ENCODE data around the gene ROR1.

Gene ROR1

DNA sequence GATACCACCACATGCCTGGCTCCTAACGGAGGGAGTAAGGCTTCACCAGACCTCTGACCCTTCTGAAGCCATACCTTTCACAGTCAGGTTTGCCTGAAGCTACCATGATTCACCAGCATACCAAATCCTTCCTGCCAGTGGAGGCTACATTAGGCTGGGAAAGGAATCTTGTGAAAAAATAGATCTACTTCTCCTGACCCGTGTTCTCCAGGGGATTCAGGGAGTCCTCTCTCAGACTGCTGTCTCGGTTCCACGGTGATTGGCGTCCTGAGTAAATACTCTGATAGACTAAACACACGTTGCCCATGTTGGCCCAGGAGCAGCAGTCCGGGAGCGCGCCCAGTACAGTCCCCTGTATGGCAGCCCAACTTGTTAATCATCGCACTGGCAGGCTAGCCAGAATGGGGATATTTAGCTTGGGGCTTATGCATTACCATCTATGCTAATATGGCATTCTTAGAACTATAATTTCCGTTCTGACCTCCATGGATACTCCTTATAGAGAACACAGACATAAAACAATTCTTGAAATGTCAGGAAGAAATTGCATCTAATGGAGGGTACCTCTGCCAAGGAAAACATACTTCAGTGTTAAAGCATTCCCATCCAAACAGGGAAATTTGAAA lies 173.2 kb downstream of the ROR1 start:
- DNase-seq, result no peak

GRCh38 chr1:63947904-63948303 lies 174.1 kb downstream of the ROR1 start:
- no peak for DNase-seq

DNA sequence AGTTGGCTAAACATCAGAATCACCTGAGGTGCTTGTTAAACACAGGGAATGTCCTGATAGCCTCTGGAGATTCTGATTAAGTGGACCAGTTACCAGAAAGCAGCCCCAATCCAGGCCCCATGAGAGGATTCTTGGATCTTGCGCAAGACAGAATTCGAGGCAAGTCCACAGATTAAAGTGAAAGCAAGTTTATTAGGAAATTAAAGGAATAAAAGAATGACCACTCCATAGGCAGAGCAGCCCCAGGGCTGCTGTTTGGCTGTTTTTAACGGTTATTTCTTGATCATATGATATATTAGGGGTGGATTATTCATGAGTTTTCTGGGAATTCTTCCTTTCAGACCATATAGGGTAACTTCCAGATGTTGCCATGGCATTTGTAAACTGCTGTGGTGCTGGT lies 176.2 kb downstream of the ROR1 start:
- DNase-seq, result no peak

DNA sequence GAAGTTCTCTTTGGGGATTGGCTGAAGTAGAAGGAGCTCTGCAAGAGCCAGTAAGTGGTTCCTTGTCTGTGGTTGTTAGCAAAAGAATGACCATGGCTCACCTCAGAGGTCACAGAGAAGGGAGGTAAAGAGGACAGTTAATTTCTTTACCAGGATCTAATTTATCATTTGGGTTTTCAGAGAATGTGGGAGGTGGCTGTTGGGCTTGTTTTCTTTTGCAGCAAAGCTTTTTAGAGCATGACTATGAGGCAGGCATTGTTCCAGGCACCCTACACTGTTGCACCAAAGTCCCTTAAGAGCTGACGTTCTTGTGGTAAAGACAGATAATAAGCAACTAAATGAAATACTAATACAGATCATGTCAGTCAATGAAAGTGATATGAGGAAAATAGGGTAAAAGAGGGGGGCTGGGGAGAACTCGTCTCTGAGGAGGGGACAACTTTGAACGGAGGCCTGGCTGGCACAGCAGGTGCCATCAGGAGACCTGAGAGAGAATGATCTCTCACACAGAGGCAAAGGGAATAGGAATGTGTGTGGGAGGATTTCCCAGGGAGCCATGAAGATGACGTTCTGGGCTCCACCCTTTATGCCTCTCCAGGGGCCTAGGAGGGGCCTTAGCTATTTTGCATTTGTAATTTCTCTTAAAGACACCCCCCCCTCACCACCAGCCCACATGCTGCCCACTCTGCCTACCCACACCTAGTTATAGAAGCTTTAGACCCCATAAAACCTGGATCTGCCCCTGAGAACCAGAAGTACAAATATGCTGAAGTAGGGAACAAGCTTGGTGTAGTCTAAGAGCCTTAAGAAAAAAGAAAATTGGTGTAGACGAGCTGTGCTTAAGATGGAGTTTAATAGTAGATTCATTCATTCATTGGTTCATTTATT lies 177.5 kb downstream of the ROR1 start:
- DNase-seq, result no peak

- DNase-seq, result no peak
These were observed 180.4 kb downstream of the ROR1 start for GRCh38 chr1:63954187-63954586.

DNA sequence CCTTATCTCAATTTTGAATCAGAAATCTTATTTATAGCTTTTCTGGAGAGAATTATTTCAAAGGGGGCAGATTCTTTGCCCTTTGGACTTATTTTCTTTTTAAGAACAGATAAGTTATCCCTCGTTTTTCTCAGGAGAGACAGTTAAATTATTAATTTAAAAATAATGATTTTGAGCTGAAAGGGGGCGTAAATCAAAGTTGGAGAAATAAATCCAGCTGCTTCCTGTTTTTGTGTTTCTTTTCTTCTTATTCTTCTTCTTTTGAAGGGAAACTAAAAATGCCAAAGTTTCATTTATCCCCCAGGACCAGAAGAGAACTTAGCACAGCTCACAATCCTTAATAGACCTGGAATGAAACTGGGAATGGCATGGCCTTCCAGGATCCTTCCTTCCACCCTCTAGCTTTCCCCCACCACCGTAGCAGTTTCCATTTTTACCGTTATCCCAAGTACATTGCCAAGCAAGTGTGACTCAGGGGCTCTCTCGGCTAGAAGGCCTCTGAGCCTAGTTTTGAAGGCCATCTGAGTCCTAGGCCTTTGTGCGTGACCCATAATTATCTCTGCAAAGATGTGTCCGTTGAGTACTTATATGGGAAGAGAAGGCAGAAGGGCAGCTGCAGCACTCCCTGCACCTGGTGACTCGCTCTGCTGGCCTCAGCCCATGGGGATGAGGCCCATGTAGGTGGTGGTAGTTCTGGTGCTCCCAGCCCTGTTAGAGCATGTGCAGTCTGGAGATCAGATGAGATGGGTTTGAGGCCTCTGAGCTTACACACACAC lies 181.7 kb downstream of the ROR1 start:
- no peak for DNase-seq

DNA sequence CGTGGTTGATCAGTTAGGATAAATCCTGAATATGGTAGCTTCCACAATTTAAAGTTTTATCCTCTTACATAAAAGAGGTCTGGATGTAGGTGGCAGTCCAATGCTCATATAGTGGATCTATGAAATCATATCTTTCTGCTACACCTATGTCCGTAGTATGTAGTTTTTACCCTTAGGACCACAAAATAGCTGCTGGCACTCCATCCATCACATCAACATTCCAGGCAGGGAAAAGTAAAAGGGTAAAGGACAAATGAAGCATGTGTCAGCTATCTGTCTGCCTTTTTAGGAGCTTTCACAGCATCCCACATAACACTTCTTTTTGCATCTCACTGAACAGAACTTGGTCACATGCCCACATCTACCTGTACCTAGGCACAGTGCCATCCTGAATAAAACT lies 184.7 kb downstream of the ROR1 start:
- no peak for DNase-seq

DNA sequence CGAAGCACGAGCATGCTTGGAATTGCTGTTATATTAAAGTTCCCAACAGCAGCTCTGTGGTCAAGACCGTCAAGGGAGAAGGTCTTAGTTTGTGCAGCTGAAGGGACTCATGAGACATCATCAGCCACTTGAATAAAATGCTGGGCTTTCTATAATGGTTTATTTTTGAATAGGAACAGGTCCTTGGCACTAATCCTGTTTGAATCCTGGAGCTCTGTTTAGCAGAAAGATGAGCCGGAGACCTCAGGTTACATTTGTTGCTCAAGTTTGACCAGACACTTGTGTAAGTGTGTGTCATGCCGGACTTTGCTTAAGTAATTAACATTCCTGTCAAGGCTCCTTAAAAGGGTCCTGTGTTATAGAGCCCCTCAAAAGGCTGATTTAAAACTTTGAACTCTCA lies 186.5 kb downstream of the ROR1 start:
- DNase-seq, result no peak

- DNase-seq, result no peak
These were observed 192.2 kb downstream of the ROR1 start for GRCh38 chr1:63966016-63966415.

- DNase-seq, result no peak
These were observed 194.1 kb downstream of the ROR1 start for GRCh38 chr1:63967901-63968300.

DNA sequence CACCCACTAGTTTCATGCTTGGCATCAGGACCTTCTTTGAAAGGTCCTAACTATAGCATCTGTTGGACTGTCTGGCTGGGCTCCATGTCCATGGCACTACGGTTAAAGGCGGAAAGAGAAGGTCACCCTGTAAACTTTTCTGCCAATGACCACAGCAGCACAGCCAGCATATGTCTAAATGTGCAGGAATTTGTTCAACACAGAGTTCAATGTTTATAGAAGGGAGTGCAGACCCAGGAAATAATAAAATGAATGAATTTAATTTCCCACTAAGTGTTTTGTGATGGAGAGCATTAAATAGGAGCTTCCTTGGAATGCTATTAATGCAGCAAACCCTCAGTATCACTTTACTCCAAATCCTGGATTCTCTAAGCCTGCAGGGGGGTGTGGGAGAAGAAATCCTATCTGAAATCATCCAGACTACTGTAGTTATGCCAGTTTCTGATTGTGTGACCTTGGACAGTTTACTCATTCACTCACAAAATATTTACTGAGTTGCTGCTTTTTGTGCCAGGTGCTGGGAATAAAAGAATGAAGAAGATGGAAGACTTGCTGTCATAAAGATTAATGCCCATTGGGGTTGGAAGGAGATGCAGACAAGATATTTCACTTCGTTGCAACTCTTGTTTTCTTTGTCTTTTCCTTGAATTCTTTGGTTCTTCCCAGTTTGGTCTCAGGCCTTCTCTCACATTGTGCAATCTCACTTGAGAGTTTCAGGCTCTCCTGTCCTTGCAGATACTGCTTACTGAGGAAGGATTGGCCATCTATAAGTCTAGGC lies 195.0 kb downstream of the ROR1 start:
- no peak for DNase-seq

GRCh38 chr1:63969441-63969901 lies 195.7 kb downstream of the ROR1 start:
- no peak for DNase-seq

GRCh38 chr1:63971557-63971956 lies 197.7 kb downstream of the ROR1 start:
- DNase-seq, result no peak

DNA sequence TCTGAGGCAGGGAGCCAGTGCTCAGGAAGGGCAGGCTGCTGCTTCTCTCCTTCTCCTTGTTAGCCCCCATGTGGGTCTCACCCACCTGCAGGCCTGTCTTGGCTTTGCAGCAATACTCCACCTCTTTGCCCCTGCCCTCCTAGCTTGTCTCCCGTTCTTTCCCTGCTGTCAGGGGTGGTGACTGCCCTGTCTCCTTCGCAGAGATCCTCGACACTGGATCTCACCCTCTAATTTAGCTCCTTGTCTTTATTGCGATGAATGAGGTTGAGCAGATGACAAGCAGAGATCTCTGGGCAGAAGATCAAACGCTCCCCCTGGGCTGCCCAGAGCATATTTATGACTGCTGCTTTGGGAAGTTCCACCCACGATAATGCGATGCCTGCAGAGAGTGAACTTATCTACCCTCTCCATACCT lies 199.2 kb downstream of the ROR1 start:
- DNase-seq, result no peak

- DNase-seq, result no peak
These were observed 201.1 kb downstream of the ROR1 start for GRCh38 chr1:63974966-63975365.

DNA sequence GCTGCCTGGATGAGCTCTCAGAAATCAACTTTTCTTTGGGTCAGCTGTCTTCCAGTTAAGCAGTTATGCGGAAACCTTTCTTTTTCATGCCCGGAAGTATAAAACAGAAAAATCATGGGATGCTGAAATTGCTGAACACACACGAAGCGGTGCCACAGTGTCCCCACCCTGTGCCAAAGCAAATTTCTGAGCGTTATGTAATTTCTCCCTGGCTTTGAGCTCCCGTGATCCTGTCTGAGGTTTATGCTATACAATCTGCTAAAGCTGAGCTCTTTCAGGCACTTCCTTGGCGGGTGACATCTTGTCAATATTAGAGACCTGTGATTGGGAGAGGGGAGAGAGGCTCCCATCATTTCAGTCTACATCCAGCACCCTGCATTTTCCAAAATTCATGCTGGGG lies 201.7 kb downstream of the ROR1 start:
- DNase-seq, result no peak

GRCh38 chr1:63976006-63976405 lies 202.2 kb downstream of the ROR1 start:
- DNase-seq, result no peak

- no peak for DNase-seq
These were observed 203.6 kb downstream of the ROR1 start for GRCh38 chr1:63977466-63977865.

- no peak for DNase-seq
These were observed 207.1 kb downstream of the ROR1 start for GRCh38 chr1:63980740-63981407.

DNA sequence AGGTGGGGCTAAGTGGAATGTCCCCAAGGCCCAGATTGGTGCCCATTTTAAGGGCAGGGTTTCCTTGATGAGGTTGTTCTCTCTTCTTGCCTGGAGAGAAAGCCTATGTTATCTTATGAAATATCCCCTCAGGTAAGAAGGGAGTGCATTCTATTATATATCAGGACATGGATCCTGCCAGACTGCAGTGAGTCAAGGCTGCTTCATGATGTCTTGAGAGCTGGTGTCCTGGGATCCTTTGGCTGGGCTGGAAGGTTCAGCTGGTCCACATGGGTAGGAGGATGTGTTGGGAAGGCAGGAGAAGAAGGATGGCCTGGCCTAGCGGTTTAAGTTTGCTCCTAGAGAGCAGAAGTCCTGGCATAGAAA lies 207.6 kb downstream of the ROR1 start:
- no peak for DNase-seq

DNA sequence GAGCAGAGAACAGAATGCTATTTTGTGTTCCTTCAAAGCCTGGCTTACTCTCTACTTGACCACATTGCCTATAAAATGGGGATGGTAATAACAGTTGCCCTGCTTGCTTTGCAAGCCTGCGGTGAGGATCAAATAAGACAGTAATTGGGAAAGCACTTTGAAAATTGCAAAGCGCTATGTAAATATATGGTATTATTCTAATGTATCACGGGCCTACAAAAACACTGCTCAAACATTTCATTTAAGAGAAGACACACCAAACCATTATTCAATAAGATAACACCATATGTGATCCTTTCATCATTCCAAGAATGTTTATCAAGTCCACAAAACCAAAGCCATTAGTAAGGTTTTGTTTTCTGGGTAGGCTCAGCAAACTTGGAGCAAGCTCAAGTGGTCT lies 208.4 kb downstream of the ROR1 start:
- DNase-seq, result no peak
